CD8-positive, alpha-beta memory T cell (primary cell): Measurements from ENCODE around the gene TECTA. TPM values are rescaled to one million over a fixed set of nuclear protein-coding genes. Genes with fewer than 3 reads are reported as not detected.

Experiments used
- CTCF ChIA-PET: fragments of 350-600 bp; sonication (Branson Sonifier 250); formaldehyde crosslinking; loops from one replicate; lab custom pipeline; 2021; ENCODE audit warnings: antibody characterized with exemption; lab: Charles Lee
- POLR2A ChIA-PET: fragments of 350-600 bp; sonication (Branson Sonifier 250); formaldehyde crosslinking; loops from one replicate; lab custom pipeline; 2021; ENCODE audit warnings: antibody characterized with exemption; lab: Charles Lee
- DNase-seq, 5 donors: peaks; one replicate each; pipeline versions ENCODE4 v3.0.0 to v3.0.0-alpha.2; 2020 to 2022; ENCODE audit warnings: mixed read lengths in 1 of 5
- H3K27ac ChIP-seq: one replicate; pipeline ENCODE4 v1.7.0; 2013; ENCODE audit warnings: low read depth, mild to moderate bottlenecking, low read length, moderate library complexity
- H3K27me3 ChIP-seq: 2 replicates; pipeline ENCODE4 v1.7.0; 2013; ENCODE audit warnings: low read length, mild to moderate bottlenecking; ENCODE audit not compliant: insufficient read depth, poor library complexity, severe bottlenecking
- H3K36me3 ChIP-seq: 2 replicates; pipeline ENCODE4 v1.7.0; 2013; ENCODE audit warnings: mild to moderate bottlenecking, low read length, moderate library complexity; ENCODE audit not compliant: insufficient read depth
- H3K4me1 ChIP-seq: 2 replicates; pipeline ENCODE4 v1.7.0; 2013; ENCODE audit warnings: mild to moderate bottlenecking, low read length, moderate library complexity; ENCODE audit not compliant: insufficient read depth
- H3K4me3 ChIP-seq: 2 replicates; pipeline ENCODE4 v1.7.0; 2013; ENCODE audit warnings: mild to moderate bottlenecking, low read length
- H3K9me3 ChIP-seq: 2 replicates; pipeline ENCODE4 v1.7.0; 2013; ENCODE audit warnings: mild to moderate bottlenecking, low read length
- H3K27ac Mint-ChIP-seq, 8 donors: one replicate each; pipeline ENCODE4 v1.8.0; 2020 to 2021; ENCODE audit warnings: mixed read lengths in 8 of 8, mild to moderate bottlenecking in 6 of 8, inconsistent platforms in 3 of 8, moderate library complexity in 3 of 8
- H3K27me3 Mint-ChIP-seq, 2 donors: one replicate each; pipeline ENCODE4 v1.8.0; 2020 to 2021; ENCODE audit warnings: mixed read lengths in 2 of 2, mild to moderate bottlenecking in 1 of 2, moderate library complexity in 1 of 2
- H3K36me3 Mint-ChIP-seq, 3 donors: one replicate each; pipeline ENCODE4 v1.8.0; 2020 to 2021; ENCODE audit warnings: mixed read lengths in 3 of 3, inconsistent platforms in 1 of 3, mild to moderate bottlenecking in 1 of 3
- H3K4me1 Mint-ChIP-seq, 3 donors: one replicate each; pipeline ENCODE4 v1.8.0; 2020 to 2021; ENCODE audit warnings: mixed read lengths in 3 of 3, inconsistent platforms in 1 of 3, mild to moderate bottlenecking in 1 of 3
- H3K4me3 Mint-ChIP-seq, 7 donors: one replicate each; pipeline ENCODE4 v1.8.0; 2020 to 2021; ENCODE audit warnings: mixed read lengths in 7 of 7, mild to moderate bottlenecking in 6 of 7, moderate library complexity in 4 of 7, inconsistent platforms in 2 of 7
- H3K9me3 Mint-ChIP-seq, 5 donors: one replicate each; pipeline ENCODE4 v1.8.0; 2020 to 2022; ENCODE audit warnings: mixed read lengths in 5 of 5, mild to moderate bottlenecking in 3 of 5, moderate library complexity in 2 of 5, inconsistent platforms in 1 of 5
- polyA plus RNA-seq: library from polyadenylated mRNA; unstranded; fragments of 300-500 nt; fragmentation: Illumina TruSeq; gene quantifications from one replicate; pipeline ENCODE4 v1.2.3, GENCODE V29; 2021
- total RNA-seq, 2 experiments: library from RNA; stranded (reverse); gene quantifications; one replicate each; pipeline ENCODE4 v1.2.3, GENCODE V29; 2021

Gene TECTA
- total and polyA plus RNA-seq, 3 experiments from 2014 or later: 0.29 to 0.39 TPM; not detected in 1

DNA sequence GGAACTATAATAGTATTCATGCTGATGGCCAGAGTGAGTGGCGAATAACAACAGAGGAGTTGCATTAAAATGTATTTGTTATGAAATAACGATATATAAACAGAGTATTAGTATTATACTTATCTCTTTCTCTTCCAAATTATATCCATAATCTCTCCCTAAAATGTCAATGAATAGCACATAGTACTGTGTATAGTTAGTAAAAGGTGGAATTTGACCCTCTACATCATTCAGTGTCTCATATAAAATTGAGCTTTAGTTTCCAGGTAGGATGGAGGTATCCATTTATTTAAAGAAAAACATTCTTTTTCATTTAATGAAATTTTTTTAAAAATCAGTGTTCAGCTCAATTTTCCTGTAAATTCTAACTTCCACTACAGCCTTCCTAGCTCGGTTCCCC lies 34.4 kb upstream of the TECTA start:
- no peaks in the 10 kb centered on the region for H3K36me3 ChIP-seq
- ChIA-PET CTCF (interaction anchor here (1.8 kb wide), 1 partner anchor 18 kb away, joined by 5 read pairs; no protein-coding TSS in a partner anchor), POLR2A (no interaction called here)
- no peak overlapping the region for H3K4me3 ChIP-seq
- no peaks in the 10 kb centered on the region for H3K4me1 ChIP-seq
- H3K27me3 Mint-ChIP-seq: no peaks in the 10 kb centered on the region
- no peaks in the 10 kb centered on the region for H3K9me3 ChIP-seq
- DNase-seq: no peak
- H3K27ac ChIP-seq: no peak overlapping the region
- H3K27me3 ChIP-seq: no peaks in the 10 kb centered on the region
- peaks cover 26 to 71% (median 36%) of the 10 kb centered on the region in 3 donors for H3K36me3 Mint-ChIP-seq
- no peak overlapping the region for H3K27ac Mint-ChIP-seq
- no peak overlapping the region for H3K4me3 Mint-ChIP-seq
- no peaks in the 10 kb centered on the region for H3K4me1 Mint-ChIP-seq
- peaks cover 0 to 6% (median 3%) of the 10 kb centered on the region in 5 donors for H3K9me3 Mint-ChIP-seq

DNA sequence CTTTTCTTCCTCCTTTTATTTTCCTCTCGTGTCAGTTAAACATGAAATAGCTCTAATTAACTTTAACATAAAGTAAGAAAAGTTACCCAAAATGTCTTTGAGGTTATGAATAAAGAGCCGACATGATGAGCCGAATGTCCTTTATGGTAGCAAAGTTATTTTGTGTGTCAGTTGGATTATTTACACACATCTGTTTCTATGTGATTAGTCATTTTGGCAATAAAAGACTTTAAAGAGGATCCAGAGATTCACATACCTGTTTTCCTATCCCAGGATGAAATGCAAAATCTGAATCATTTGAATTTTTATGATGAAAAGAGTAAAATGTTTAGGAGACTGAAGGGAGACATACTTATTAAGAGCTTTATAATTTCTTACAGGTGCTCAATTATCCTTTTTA lies 34.0 kb upstream of the TECTA start:
- no peaks in the 10 kb centered on the region for H3K4me1 ChIP-seq
- Mint-ChIP-seq H3K4me3 (no peak overlapping the region), H3K4me1 (no peaks in the 10 kb centered on the region), H3K27ac (no peak overlapping the region), H3K36me3 (peaks cover 25 to 74% (median 36%) of the 10 kb centered on the region in 3 donors), H3K9me3 (peaks cover 0 to 6% (median 3%) of the 10 kb centered on the region in 5 donors), H3K27me3 (no peaks in the 10 kb centered on the region)
- ChIA-PET POLR2A (no interaction called here), CTCF (interaction anchor here (1.8 kb wide), 1 partner anchor 18 kb away, joined by 5 read pairs; no protein-coding TSS in a partner anchor)
- DNase-seq: no peak
- no peak overlapping the region for H3K27ac ChIP-seq
- no peaks in the 10 kb centered on the region for H3K36me3 ChIP-seq
- H3K9me3 ChIP-seq: no peaks in the 10 kb centered on the region
- no peak overlapping the region for H3K4me3 ChIP-seq
- H3K27me3 ChIP-seq: no peaks in the 10 kb centered on the region

DNA sequence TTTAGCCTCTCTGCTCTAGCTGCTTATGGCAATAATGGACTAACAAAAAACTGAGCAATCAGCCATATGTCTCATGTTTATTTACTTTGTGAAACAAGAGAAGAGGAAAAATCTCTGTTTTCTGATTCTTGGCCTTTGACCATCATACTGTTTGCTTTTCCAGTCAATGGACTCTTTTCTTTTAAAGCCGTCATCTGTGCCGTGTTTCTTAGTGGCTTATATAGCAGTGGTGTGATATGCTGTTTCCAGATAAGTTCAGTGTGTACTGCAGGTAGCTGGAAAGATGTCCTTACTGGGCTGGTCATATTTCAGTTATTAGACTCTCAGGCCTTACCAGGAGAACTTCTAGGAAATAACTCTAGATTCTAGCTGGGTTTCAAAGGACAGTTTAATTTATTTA lies 33.6 kb upstream of the TECTA start:
- H3K9me3 ChIP-seq: no peaks in the 10 kb centered on the region
- CTCF ChIA-PET: interaction anchor here (1.8 kb wide), 1 partner anchor 19 kb away, joined by 5 read pairs; no protein-coding TSS in a partner anchor
- no peak overlapping the region for H3K27ac ChIP-seq
- Mint-ChIP-seq H3K27ac (no peak overlapping the region), H3K9me3 (peaks cover 0 to 6% (median 3%) of the 10 kb centered on the region in 5 donors), H3K4me3 (no peak overlapping the region), H3K4me1 (no peaks in the 10 kb centered on the region), H3K27me3 (no peaks in the 10 kb centered on the region), H3K36me3 (peaks cover 25 to 73% (median 36%) of the 10 kb centered on the region in 3 donors)
- H3K4me3 ChIP-seq: no peak overlapping the region
- POLR2A ChIA-PET: no interaction called here
- no peaks in the 10 kb centered on the region for H3K4me1 ChIP-seq
- DNase-seq: no peak
- H3K36me3 ChIP-seq: no peaks in the 10 kb centered on the region
- H3K27me3 ChIP-seq: no peaks in the 10 kb centered on the region

DNA sequence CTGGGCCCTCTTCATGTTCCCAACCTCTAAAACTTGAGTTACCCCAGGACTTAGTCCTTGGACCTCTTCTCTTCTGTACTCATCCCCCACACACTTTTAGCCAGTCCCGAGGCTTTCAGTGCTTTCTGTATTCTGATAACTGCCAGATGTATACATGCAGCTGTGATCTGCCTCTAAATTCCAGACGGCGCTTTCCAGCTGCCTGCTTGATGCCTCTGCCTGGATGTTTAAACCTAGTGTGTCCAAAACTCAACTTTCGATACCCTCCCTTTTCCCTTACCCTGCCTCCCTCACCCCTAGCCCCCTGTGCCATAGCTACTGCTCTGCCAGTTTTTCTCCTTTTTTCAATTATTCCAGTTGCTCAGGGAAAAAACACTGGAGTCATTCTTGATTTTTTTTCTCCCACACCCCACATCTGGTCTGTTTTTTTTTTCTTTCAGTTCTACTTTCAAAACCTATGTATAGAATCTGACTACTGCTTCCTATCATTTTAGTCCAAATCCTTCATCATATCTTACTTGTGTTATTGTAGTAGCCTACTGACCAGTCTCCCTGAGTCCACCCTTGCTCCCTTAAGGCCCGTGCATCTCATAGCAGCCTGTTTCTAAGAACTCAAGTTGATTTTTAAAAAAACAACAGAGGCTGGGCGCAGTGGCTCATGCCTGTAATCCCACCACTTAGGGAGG lies 32.9 kb upstream of the TECTA start:
- no peaks in the 10 kb centered on the region for H3K4me1 ChIP-seq
- H3K27ac ChIP-seq: no peak overlapping the region
- Mint-ChIP-seq H3K27me3 (no peaks in the 10 kb centered on the region), H3K4me1 (no peaks in the 10 kb centered on the region), H3K27ac (peak overlapping the region in 1 of 8 donors; percentile 67), H3K4me3 (no peak overlapping the region), H3K9me3 (peaks cover 0 to 6% (median 3%) of the 10 kb centered on the region in 5 donors), H3K36me3 (peaks cover 29 to 71% (median 34%) of the 10 kb centered on the region in 3 donors)
- ChIA-PET CTCF (interaction anchor here (1.1 to 1.8 kb wide), 2 partner anchors 11 to 20 kb away, joined by 3 to 5 read pairs; no protein-coding TSS in a partner anchor), POLR2A (no interaction called here)
- no peaks in the 10 kb centered on the region for H3K9me3 ChIP-seq
- DNase-seq: no peak
- no peak overlapping the region for H3K4me3 ChIP-seq
- no peaks in the 10 kb centered on the region for H3K27me3 ChIP-seq
- H3K36me3 ChIP-seq: no peaks in the 10 kb centered on the region

DNA sequence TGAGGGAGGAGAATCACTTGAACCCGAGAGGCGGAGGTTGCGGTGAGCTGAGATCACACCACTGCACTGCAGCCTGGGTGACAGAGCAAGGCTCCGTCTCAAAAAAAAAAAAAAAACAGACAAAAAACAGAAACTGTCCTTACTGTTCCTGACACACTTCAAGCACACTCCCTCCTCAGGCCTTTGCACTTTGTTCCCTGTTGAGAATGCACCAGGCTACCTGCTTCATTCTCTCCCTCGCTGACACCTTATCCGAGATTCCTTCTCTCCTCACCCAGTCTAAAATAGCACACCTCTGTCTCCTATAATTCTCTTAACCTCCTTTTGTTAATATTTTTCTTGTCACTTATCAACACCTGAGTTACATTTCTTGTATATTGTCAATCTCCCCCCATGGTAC lies 32.3 kb upstream of the TECTA start:
- Mint-ChIP-seq H3K36me3 (peaks cover 26 to 65% (median 28%) of the 10 kb centered on the region in 3 donors), H3K9me3 (peaks cover 0 to 6% (median 3%) of the 10 kb centered on the region in 5 donors)

DNA sequence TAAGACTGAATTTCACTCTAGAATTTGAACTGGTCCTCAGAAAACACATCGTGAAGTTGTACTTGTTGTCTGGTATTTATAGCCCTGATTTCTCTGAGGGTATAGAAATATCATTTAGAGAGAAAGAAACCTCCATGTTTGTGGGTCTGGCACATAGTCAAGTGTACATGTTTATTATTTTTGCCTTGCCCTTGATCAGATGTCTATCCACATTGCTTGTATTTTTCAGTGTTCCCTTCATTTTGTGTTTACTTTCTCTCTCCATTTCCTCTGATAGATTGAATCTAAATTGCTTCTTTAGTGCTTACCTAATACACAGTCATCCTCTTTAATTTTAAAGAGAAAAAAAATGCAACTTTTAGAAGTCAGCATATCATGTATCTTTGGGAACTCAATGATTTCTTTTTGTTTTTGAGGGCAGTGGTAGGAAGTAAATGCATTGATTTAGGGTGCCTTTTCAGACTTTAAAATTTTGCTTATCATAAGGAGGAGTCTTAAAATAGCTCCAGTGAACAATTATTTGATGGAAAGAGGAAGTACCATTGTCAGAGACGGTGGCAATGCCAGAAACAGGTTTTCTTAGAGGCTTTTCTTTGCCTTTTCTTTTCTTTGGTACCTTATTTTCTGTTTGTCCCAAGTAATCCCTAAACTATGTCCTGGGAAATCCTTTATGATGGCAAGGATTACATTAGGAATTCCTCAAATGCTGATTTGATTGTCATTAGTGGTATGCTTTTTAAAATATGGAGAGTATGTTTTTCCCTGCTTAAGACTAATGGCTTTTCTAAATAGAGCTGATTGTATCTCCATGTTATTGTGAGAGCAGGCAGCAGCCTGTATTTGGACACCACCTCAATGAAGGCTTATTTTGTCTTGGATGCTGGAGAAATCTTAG lies 29.8 kb upstream of the TECTA start:
- Mint-ChIP-seq H3K36me3 (peaks cover 27 to 65% (median 28%) of the 10 kb centered on the region in 3 donors), H3K9me3 (peaks cover 0 to 6% (median 3%) of the 10 kb centered on the region in 5 donors), H3K4me1 (no peaks in the 10 kb centered on the region), H3K27ac (peak overlapping the region in 2 of 8 donors; percentile 5 to 42), H3K27me3 (no peaks in the 10 kb centered on the region), H3K4me3 (no peak overlapping the region)
- no peaks in the 10 kb centered on the region for H3K4me1 ChIP-seq
- H3K27ac ChIP-seq: no peak overlapping the region
- ChIA-PET POLR2A (no interaction called here), CTCF (no interaction called here)
- no peak overlapping the region for H3K4me3 ChIP-seq
- H3K36me3 ChIP-seq: no peaks in the 10 kb centered on the region
- no peaks in the 10 kb centered on the region for H3K27me3 ChIP-seq
- H3K9me3 ChIP-seq: no peaks in the 10 kb centered on the region
- no peak for DNase-seq

More for the DNA sequence above, 32.3 kb upstream of the TECTA start:
- DNase-seq: no peak
- CTCF ChIA-PET: interaction anchor here (1.0 to 1.1 kb wide), 2 partner anchors 10 to 12 kb away, joined by 3 read pairs; no protein-coding TSS in a partner anchor
- Mint-ChIP-seq H3K27me3 (no peaks in the 10 kb centered on the region), H3K4me3 (no peak overlapping the region), H3K4me1 (no peaks in the 10 kb centered on the region), H3K27ac (peak overlapping the region in 1 of 8 donors; percentile 36)
- Histone ChIP-seq H3K27me3 (no peaks in the 10 kb centered on the region), H3K4me1 (no peaks in the 10 kb centered on the region), H3K9me3 (no peaks in the 10 kb centered on the region), H3K27ac (no peak overlapping the region), H3K36me3 (no peaks in the 10 kb centered on the region), H3K4me3 (no peak overlapping the region)
- POLR2A ChIA-PET: no interaction called here

DNA sequence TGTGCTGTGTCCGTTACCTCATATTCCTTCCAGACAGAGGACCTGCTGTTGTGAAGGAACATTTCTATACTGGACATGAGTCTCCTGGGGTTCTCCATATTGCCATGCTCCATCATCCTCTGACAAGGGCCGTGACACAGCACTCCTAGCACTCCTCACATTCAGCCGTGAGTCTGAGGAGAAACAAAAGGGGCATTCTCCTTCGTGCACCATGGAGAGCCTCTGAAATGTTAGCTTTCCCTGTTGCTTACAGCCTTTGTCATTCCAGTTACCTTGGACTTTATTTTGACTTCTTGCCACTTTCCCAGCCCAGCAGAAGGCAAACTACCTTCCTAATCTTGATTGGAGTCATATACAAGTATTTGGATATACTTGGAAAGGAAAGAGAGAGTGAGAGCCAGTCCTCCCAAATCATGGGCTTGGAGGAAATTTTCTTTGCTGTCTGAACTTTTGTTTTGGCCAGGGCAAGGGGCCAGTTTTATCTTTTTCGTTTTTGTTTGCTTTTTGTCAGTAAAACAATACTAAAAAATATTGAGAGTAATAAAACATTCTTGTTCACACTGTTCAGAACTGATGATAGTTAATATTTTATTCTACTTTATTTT lies 29.1 kb upstream of the TECTA start:
- no peaks in the 10 kb centered on the region for H3K36me3 ChIP-seq
- H3K27ac ChIP-seq: no peak overlapping the region
- H3K4me3 ChIP-seq: no peak overlapping the region
- H3K9me3 ChIP-seq: no peaks in the 10 kb centered on the region
- ChIA-PET CTCF (no interaction called here), POLR2A (no interaction called here)
- H3K27me3 Mint-ChIP-seq: no peaks in the 10 kb centered on the region
- DNase-seq: no peak
- peaks cover 26 to 63% (median 27%) of the 10 kb centered on the region in 3 donors for H3K36me3 Mint-ChIP-seq
- no peaks in the 10 kb centered on the region for H3K4me1 Mint-ChIP-seq
- no peak overlapping the region for H3K4me3 Mint-ChIP-seq
- H3K4me1 ChIP-seq: no peaks in the 10 kb centered on the region
- no peak overlapping the region for H3K27ac Mint-ChIP-seq
- no peaks in the 10 kb centered on the region for H3K27me3 ChIP-seq
- peaks cover 0 to 6% (median 3%) of the 10 kb centered on the region in 5 donors for H3K9me3 Mint-ChIP-seq
